Ascending aorta (tissue), 2 donors: ENCODE measurements around the gene AGBL1. TPM values are rescaled to one million over a fixed set of nuclear protein-coding genes. Genes with fewer than 3 reads are reported as not detected.

ENCODE experiments used
- DNase-seq, 2 donors: peaks; one replicate each; pipeline ENCODE4 v3.0.0-alpha.2; 2019; ENCODE audit warnings: low spot score in 2 of 2
- H3K27ac ChIP-seq, 2 donors: fragments of 200-600 bp; sonication (generic); one replicate each; pipeline ENCODE4 v1.5.1; 2016 to 2017; ENCODE audit warnings: mild to moderate bottlenecking in 1 of 2
- H3K27me3 ChIP-seq: fragments of 200-600 bp; sonication (generic); one replicate; pipeline ENCODE4 v1.5.1; 2017
- H3K36me3 ChIP-seq, 2 donors: fragments of 200-600 bp; sonication (generic); one replicate each; pipeline ENCODE4 v1.5.1; 2016
- H3K4me1 ChIP-seq, 2 donors: fragments of 200-600 bp; sonication (generic); one replicate each; pipeline ENCODE4 v1.5.1; 2016 to 2017; ENCODE audit warnings: mild to moderate bottlenecking in 1 of 2
- H3K4me3 ChIP-seq, 2 donors: fragments of 200-600 bp; sonication (generic); one replicate each; pipeline ENCODE4 v1.5.1; 2016 to 2017; ENCODE audit warnings: mild to moderate bottlenecking in 1 of 2
- H3K9me3 ChIP-seq, 2 donors: fragments of 200-600 bp; sonication (generic); one replicate each; pipeline ENCODE4 v1.5.1; 2016
- CTCF ChIP-seq, 3 experiments: fragments of 200-600 bp in 2 of 3; fragments of 450-650 bp in 1 of 3; sonication (generic) in 2 of 3; IDR thresholded peaks; one replicate each; pipeline ENCODE4 v1.5.1; 2016 to 2019; ENCODE audit warnings: antibody characterized with exemption in 3 of 3, mild to moderate bottlenecking in 1 of 3, moderate library complexity in 1 of 3
- intact Hi-C: fragments of 100-400 bp; cut with DNase I; formaldehyde crosslinking; loops from one replicate; pipeline ENCODE4 v1.15.1; 2023
- total RNA-seq: library from RNA; depleted of rRNA; stranded (reverse); fragments of >200 nt; gene quantifications from one replicate; pipeline ENCODE4 v1.1.0, GENCODE V29; 2016

Gene AGBL1
- total RNA-seq, 1 donor from 2014 or later: not detected

GRCh38 chr15:86772369-86773059, 692.8 kb downstream of the AGBL1 start:
- no peaks in the 10 kb centered on the region for H3K4me1 ChIP-seq
- H3K27me3 ChIP-seq: no peaks in the 10 kb centered on the region
- no peak for DNase-seq
- no peak overlapping the region for H3K4me3 ChIP-seq
- no peak for TF ChIP-seq CTCF (IDR thresholded peaks at IDR 0.05)
- H3K36me3 ChIP-seq: no peaks in the 10 kb centered on the region
- H3K27ac ChIP-seq: no peak overlapping the region
- no peaks in the 10 kb centered on the region for H3K9me3 ChIP-seq
- intact Hi-C loops: no loop called here

GRCh38 chr15:86773736-86774135, 694.1 kb downstream of the AGBL1 start:
- intact Hi-C loops: no loop called here
- no peak for TF ChIP-seq CTCF (IDR thresholded peaks at IDR 0.05)

DNA sequence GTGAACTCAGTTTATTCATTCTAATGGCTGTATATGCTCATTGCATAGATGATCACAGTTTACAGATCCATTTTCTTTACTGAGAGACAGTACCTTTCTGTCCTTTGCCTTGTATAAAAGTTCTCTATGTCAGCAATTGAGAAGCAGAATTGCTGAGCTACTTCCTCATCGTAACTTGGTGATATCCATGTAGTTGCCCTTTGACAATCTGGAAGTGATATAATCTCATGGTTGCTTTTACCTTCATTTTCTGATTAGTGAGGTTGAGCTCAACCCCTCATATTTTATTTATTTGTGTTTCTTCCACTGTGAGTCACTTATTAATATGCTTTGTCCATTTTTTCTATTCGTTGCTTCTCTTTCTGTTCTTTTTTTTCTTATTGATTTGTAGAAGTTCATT, 696.5 kb downstream of the AGBL1 start:
- no peak for TF ChIP-seq CTCF (IDR thresholded peaks at IDR 0.05)
- Histone ChIP-seq H3K4me1 (no peaks in the 10 kb centered on the region), H3K27ac (no peak overlapping the region), H3K9me3 (no peaks in the 10 kb centered on the region), H3K4me3 (no peak overlapping the region), H3K27me3 (no peaks in the 10 kb centered on the region), H3K36me3 (no peaks in the 10 kb centered on the region)
- DNase-seq: no peak
- intact Hi-C loops: no loop called here

More at GRCh38 chr15:86773736-86774135, 694.1 kb downstream of the AGBL1 start:
- no peaks in the 10 kb centered on the region for H3K27me3 ChIP-seq
- no peak overlapping the region for H3K27ac ChIP-seq
- no peak overlapping the region for H3K4me3 ChIP-seq
- no peak for DNase-seq
- H3K4me1 ChIP-seq: no peaks in the 10 kb centered on the region
- no peaks in the 10 kb centered on the region for H3K36me3 ChIP-seq
- H3K9me3 ChIP-seq: no peaks in the 10 kb centered on the region

GRCh38 chr15:86796521-86796920, 716.9 kb downstream of the AGBL1 start:
- TF ChIP-seq CTCF (IDR thresholded peaks at IDR 0.05): no peak
- intact Hi-C loops: no loop called here
- H3K27me3 ChIP-seq: no peaks in the 10 kb centered on the region

GRCh38 chr15:86797135-86797534, 717.5 kb downstream of the AGBL1 start:
- DNase-seq: no peak
- Histone ChIP-seq H3K4me1 (no peaks in the 10 kb centered on the region), H3K4me3 (no peak overlapping the region), H3K27ac (no peak overlapping the region), H3K9me3 (no peaks in the 10 kb centered on the region), H3K27me3 (no peaks in the 10 kb centered on the region), H3K36me3 (no peaks in the 10 kb centered on the region)
- no peak for TF ChIP-seq CTCF (IDR thresholded peaks at IDR 0.05)
- intact Hi-C loops: no loop called here

More at GRCh38 chr15:86796521-86796920, 716.9 kb downstream of the AGBL1 start:
- no peak overlapping the region for H3K27ac ChIP-seq
- H3K36me3 ChIP-seq: no peaks in the 10 kb centered on the region
- no peak overlapping the region for H3K4me3 ChIP-seq
- no peaks in the 10 kb centered on the region for H3K4me1 ChIP-seq
- no peaks in the 10 kb centered on the region for H3K9me3 ChIP-seq
- no peak for DNase-seq
